GM21447 (cell line): Measurements from ENCODE around the gene THADA.
A peak's percentile ranks its signal among the peaks of the same experiment; 100 is the strongest.
"Not testable (repeated sequence)": the region's sequence is repeated elsewhere in the genome, so short reads cannot be mapped to it uniquely, and the experiment has no call there.

Source experiments
- ATAC-seq: cut with Tn5 transposase; IDR thresholded peaks from one replicate; pipeline ENCODE4 v1.9.1; 2021; ENCODE audit not compliant: unreplicated experiment

Gene THADA

GRCh38 chr2:43198263-43198662 is 397.6 kb downstream of the THADA start:
- ATAC-seq, result no peak

- ATAC-seq, result no peak
Observed at GRCh38 chr2:43197588-43197896, 398.3 kb downstream of the THADA start.

GRCh38 chr2:43196768-43197587 is 398.9 kb downstream of the THADA start:
- no peak for ATAC-seq

- ATAC-seq, result peak; percentile 41
Observed at GRCh38 chr2:43194121-43194869, 401.5 kb downstream of the THADA start.

GRCh38 chr2:43193652-43194120 is 402.2 kb downstream of the THADA start:
- ATAC-seq, result no peak

- ATAC-seq, result no peak
Observed at GRCh38 chr2:43192744-43193651, 402.8 kb downstream of the THADA start.

- ATAC-seq, result no peak
Observed at GRCh38 chr2:43191947-43192516, 403.8 kb downstream of the THADA start.

- ATAC-seq, result no peak
Observed at GRCh38 chr2:43190311-43191052, 405.4 kb downstream of the THADA start.

- ATAC-seq, result not testable (repeated sequence)
Observed at GRCh38 chr2:43189861-43190260, 406.0 kb downstream of the THADA start.

- ATAC-seq, result no peak
Observed at GRCh38 chr2:43188561-43189386, 407.1 kb downstream of the THADA start.

- no peak for ATAC-seq
Observed at GRCh38 chr2:43186679-43187374, 409.0 kb downstream of the THADA start.

- ATAC-seq, result no peak
Observed at GRCh38 chr2:43186321-43186678, 409.5 kb downstream of the THADA start.

- no peak for ATAC-seq
Observed at GRCh38 chr2:43185146-43185545, 410.7 kb downstream of the THADA start.

- ATAC-seq, result no peak
Observed at GRCh38 chr2:43184339-43184895, 411.4 kb downstream of the THADA start.

GRCh38 chr2:43183743-43184142 is 412.1 kb downstream of the THADA start:
- ATAC-seq, result no peak

- no peak for ATAC-seq
Observed at GRCh38 chr2:43180897-43181296, 414.9 kb downstream of the THADA start.
